HG03060 (cell line): ENCODE data around the gene CBX5.
A peak's percentile ranks its signal among the peaks of the same experiment; 100 is the strongest.
"Not testable (repeated sequence)": the region's sequence is repeated elsewhere in the genome, so short reads cannot be mapped to it uniquely, and the experiment has no call there.

Experiments used
- ATAC-seq: cut with Tn5 transposase; IDR thresholded peaks from one replicate; pipeline ENCODE4 v1.9.1; 2021; ENCODE audit warnings: low read depth, moderate number of reproducible peaks; ENCODE audit not compliant: unreplicated experiment

The CBX5 gene

GRCh38 chr12:54204316-54204715 lies 75.6 kb downstream of the CBX5 start:
- no peak for ATAC-seq

GRCh38 chr12:54201001-54201794 lies 78.7 kb downstream of the CBX5 start:
- ATAC-seq, result no peak

- ATAC-seq, result no peak
Measured at GRCh38 chr12:54200412-54200811, 79.5 kb downstream of the CBX5 start.

- no peak for ATAC-seq
Measured at GRCh38 chr12:54199917-54200316, 80.0 kb downstream of the CBX5 start.

GRCh38 chr12:54199034-54199433 lies 80.9 kb downstream of the CBX5 start:
- ATAC-seq, result no peak

GRCh38 chr12:54197431-54197909 lies 82.5 kb downstream of the CBX5 start:
- ATAC-seq, result peak; percentile 54

- ATAC-seq, result no peak
Measured at GRCh38 chr12:54197010-54197409, 82.9 kb downstream of the CBX5 start.

GRCh38 chr12:54196396-54196795 lies 83.5 kb downstream of the CBX5 start:
- no peak for ATAC-seq

- ATAC-seq, result no peak
Measured at GRCh38 chr12:54195737-54196347, 84.1 kb downstream of the CBX5 start.

- ATAC-seq, result no peak
Measured at GRCh38 chr12:54195080-54195736, 84.7 kb downstream of the CBX5 start.

- not testable (repeated sequence) for ATAC-seq
Measured at GRCh38 chr12:54194611-54195010, 85.3 kb downstream of the CBX5 start.

GRCh38 chr12:54193434-54193833 lies 86.5 kb downstream of the CBX5 start:
- no peak for ATAC-seq

GRCh38 chr12:54191550-54192022 lies 88.3 kb downstream of the CBX5 start:
- no peak for ATAC-seq

GRCh38 chr12:54191126-54191525 lies 88.8 kb downstream of the CBX5 start:
- ATAC-seq, result no peak

- ATAC-seq, result no peak
Measured at GRCh38 chr12:54189198-54189539, 90.8 kb downstream of the CBX5 start.

GRCh38 chr12:54187075-54187474 lies 92.8 kb downstream of the CBX5 start:
- no peak for ATAC-seq

- ATAC-seq, result no peak
Measured at GRCh38 chr12:54185919-54186318, 94.0 kb downstream of the CBX5 start.

GRCh38 chr12:54185297-54185696 lies 94.6 kb downstream of the CBX5 start:
- ATAC-seq, result not testable (repeated sequence)

- no peak for ATAC-seq
Measured at GRCh38 chr12:54184024-54184805, 95.7 kb downstream of the CBX5 start.

GRCh38 chr12:54182981-54183380 lies 96.9 kb downstream of the CBX5 start:
- no peak for ATAC-seq

- ATAC-seq, result no peak
Measured at GRCh38 chr12:54182086-54182485, 97.8 kb downstream of the CBX5 start.
